HG02763 (cell line): ENCODE measurements around the gene ITGA2.
A peak's percentile ranks its signal among the peaks of the same experiment; 100 is the strongest.
"Not testable (repeated sequence)": the region's sequence is repeated elsewhere in the genome, so short reads cannot be mapped to it uniquely, and the experiment has no call there.

Experiments
- ATAC-seq: cut with Tn5 transposase; IDR thresholded peaks from one replicate; pipeline ENCODE4 v1.9.1; 2021; ENCODE audit warnings: mild to moderate bottlenecking, moderate library complexity; ENCODE audit not compliant: unreplicated experiment

Gene ITGA2

GRCh38 chr5:53092242-53092641, 103.1 kb downstream of the ITGA2 start:
- no peak for ATAC-seq

GRCh38 chr5:53095217-53095616, 106.1 kb downstream of the ITGA2 start:
- no peak for ATAC-seq

DNA sequence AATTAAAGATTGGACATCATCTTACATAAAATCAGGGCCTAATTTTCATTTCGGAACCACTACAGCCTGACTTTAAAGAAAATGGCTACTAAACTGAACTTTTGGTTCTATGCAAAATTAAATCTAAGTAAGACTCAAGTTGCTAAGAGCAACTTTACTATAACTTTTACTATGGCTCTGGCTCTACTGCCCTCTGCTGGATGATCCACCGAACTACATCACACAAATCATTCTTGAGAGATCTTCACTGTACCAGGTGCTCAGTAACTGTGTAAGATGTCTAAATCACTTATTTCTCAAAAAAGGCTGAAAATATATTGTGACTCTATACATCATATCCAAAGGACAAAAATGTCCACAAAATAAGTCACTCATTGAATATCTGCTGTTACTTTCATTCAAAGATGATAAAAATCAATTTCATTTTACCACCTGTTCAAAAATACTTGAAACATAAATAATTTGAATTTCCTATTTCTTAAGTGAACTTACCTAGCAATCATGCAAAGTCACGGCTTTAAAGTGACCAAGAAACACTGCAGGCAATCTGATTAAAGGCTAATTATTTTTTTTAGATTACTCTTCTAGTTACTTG, 106.9 kb downstream of the ITGA2 start:
- ATAC-seq: peak; percentile 73

GRCh38 chr5:53099546-53099945, 110.4 kb downstream of the ITGA2 start:
- ATAC-seq: no peak

DNA sequence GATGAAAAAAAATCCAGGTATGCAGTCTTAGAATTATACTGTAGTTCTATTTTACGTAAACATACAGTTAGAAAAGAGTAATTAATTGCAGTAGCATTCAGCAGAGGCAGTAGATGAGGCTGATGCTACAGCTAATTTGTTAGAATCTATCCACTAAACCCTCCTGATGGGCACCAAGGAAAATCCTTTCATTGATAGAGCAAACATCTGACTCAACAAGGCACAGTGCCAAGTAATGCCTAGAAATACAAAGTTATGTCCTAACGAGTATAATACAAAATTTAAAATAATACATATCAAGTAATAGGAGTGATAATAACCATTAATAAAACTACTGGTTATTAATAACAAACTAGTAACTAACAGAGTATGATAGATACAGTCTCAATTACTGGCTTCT, 111.5 kb downstream of the ITGA2 start:
- ATAC-seq: no peak

GRCh38 chr5:53105611-53106300, 116.6 kb downstream of the ITGA2 start:
- ATAC-seq: no peak

DNA sequence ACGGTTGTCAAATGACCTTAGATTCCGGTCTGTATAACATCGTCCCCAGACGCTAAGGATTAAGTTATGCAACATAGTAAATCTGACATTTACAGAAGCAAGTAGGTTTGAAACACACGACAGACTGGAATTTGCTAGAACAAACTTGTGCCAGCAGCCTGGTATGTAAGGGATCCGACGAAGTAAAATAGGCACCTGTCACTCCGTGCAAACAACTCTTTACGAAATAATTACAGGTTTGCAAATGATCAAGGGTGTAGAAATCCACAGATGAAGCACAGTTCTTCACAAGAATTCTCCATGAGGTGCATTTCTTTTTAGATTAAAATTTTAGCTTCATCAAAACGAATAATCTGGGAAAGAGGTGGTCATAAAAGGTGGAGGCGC, 119.9 kb downstream of the ITGA2 start:
- peak; percentile 13 for ATAC-seq

- ATAC-seq: peak; percentile 94
Observed at GRCh38 chr5:53109443-53110127, 120.4 kb downstream of the ITGA2 start, which contains the start of gene MOCS2. Gene MOCS2 (minus strand): TSS chr5:53109757. CDS start chr5:53107174, 2,583 bp downstream.

DNA sequence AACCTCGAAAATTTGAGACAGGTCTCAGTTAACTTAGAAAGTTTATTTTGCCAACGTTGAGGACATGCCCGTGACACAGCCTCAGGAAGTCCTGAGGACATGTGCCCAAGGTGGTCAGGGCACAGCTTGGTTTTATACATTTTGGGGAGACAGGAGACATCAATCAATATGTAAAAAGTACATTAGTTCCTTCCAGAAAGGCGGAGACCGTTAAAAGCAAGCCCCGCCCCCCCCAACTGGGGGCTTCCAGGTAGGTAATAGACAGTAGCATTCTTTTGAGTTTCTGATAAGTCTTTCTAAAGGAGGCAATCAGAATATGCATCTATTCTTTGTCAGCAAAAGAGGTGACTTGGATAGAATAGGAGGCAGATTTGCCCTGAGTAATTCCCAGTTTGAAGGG, 121.0 kb downstream of the ITGA2 start:
- ATAC-seq: peak; percentile 10

DNA sequence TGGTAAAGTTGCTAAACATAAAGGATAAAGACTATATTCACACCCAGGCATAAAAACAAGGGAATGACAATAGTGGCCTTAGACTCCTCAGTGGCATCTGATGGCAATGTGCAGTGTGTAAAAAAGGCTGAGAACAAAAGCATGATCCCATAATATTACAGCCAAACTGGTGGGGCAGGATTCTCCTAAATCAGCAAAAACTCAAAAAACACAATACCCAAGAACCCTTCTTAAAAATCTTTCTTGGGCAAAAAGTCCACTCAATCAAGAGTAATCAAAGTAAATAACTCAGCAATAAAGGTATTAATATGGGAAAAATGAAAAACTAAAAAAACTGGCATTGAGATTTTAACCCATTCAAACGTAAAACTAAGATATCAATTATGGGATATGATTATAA, 122.0 kb downstream of the ITGA2 start:
- ATAC-seq: no peak

GRCh38 chr5:53112307-53112706, 123.2 kb downstream of the ITGA2 start:
- ATAC-seq: not testable (repeated sequence)

GRCh38 chr5:53112909-53113308, 123.8 kb downstream of the ITGA2 start:
- ATAC-seq: no peak

- no peak for ATAC-seq
Observed at GRCh38 chr5:53113947-53114346, 124.8 kb downstream of the ITGA2 start.

GRCh38 chr5:53114988-53115387, 125.8 kb downstream of the ITGA2 start:
- no peak for ATAC-seq

GRCh38 chr5:53116597-53116996, 127.4 kb downstream of the ITGA2 start:
- ATAC-seq: no peak

DNA sequence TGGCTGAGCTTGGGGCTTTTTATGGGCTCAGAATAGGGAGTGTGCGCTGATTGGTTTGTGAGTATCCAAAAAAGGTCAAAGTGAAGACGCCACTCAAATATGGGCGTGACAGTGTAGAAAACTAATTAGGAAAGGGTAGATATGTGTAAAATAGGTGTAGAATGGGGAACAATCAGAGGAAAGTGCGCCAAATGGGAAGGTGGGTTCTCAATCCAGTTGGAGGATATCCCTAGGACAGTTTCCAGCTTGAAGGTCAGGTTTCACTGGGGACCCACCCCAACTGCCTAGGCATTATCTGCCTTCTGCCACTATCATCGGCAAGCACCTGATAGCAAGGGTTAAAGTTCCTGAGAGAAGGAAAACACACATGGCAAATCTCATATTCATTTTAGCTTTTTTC, 129.7 kb downstream of the ITGA2 start:
- no peak for ATAC-seq

DNA sequence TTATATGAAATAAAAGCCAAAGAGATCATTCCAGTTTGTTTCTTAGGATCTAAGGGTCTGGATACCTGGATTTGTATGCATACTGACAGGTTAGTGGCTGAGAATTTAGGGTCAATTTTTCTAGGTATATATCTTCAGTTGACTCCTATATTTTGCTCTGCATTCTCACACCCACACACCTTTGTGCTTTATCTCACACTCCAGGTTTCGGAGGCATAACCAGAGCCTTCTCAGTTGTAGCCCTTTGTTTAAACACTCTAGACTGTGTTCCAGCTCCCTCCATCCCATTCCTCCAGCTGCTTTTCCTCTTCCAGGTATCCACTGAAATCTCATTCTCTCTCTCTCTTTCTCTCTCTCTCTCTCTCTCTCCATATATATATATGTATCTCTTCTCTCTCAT, 131.0 kb downstream of the ITGA2 start:
- ATAC-seq: no peak

DNA sequence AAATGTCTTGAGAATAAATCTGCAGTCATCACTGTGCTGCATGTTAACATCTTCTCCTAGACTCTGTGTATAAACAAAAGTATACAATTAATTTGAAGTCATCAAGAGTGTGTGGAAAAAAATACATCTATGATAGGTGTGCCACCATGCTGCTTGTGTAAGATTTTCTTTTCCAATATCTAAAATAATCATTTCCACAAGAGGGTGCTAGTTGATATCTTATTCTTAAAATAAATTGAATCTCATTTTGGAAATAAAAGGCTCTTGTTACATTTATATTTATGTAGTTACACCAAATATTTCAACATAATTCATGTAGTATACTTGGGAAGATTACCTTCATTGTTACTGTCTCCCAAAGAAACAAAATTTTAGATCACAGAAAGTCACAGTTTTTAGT, 134.6 kb downstream of the ITGA2 start:
- no peak for ATAC-seq

DNA sequence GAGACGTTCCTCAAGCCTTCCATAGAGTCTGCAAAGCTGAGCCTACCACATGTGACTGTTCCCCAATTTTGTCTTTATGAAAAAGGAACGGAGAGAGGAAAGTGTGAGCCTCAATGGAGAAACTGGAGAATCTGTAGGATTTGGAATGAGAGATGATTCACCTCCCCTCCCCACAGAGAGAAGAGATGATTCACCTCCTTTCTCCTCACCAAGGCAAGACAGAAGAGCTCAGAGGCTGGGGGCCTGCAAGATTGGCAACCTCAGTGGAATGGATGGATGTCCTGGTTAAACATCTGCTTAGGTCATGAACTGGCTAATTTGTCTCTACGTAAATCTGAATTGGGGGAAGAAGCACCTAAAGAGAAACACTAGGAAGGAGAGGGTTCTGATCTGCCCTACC, 137.4 kb downstream of the ITGA2 start:
- no peak for ATAC-seq

- no peak for ATAC-seq
Observed at GRCh38 chr5:53127107-53127506, 138.0 kb downstream of the ITGA2 start.

DNA sequence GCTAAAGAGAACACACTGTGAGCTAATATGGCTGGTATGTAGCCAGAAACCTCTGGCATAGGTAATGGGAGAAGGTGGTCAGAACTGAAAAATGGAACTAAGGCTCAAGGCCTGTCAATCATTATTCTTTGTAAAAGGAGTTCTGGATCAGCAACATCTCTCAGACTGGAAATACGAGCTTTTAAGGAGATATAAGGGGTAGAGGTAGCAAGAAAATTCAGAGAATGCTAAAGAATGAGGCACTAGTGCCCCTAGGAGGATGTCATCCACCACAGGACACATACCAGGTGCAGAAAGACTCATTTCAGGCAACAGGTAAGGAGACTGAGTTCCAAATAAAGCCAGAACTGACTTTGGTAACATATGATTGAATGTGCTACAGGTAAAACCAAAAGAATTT, 139.3 kb downstream of the ITGA2 start:
- no peak for ATAC-seq

DNA sequence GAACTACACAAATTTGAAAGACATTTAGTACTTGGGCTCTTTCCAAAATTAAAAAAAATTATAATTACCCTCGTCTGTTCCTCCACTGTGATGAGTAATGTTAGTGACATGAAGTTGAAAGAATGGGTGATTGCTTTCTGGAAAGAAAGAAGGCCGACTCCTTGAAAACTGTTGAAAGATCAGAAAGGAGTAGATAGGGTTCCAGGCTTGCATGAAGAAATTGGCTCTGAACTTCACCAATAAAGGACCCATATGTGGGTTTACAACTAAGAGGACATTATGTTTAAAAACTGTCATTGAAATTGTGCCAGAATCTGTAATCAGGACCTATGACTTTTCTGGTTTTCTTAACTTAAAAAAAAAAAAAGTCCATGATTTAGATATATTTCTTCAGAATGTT, 141.1 kb downstream of the ITGA2 start:
- ATAC-seq: no peak
